Tibial artery (tissue), 4 donors: ENCODE measurements around the gene RNF145.
"Not testable (repeated sequence)": the region's sequence is repeated elsewhere in the genome, so short reads cannot be mapped to it uniquely, and the experiment has no call there.

Experiments used
- DNase-seq, 2 donors: peaks; one replicate each; pipeline ENCODE4 v3.0.0-alpha.2; 2019
- H3K27ac ChIP-seq, 2 donors: fragments of 200-600 bp; sonication (generic) in 1 of 2; 1 replicate in 1 of 2; 2 replicates in 1 of 2; pipeline ENCODE4 v1.5.1; 2018 to 2019; ENCODE audit warnings: mild to moderate bottlenecking in 1 of 2
- H3K27me3 ChIP-seq, 2 donors: fragments of 200-600 bp; sonication (generic) in 1 of 2; one replicate each; pipeline versions ENCODE4 v1.5.1 to v1.6.0; 2016 to 2019
- H3K36me3 ChIP-seq, 3 donors: fragments of 200-600 bp; sonication (generic) in 2 of 3; one replicate each; pipeline ENCODE4 v1.5.1; 2016 to 2019; ENCODE audit warnings: mild to moderate bottlenecking in 2 of 3
- H3K4me1 ChIP-seq, 4 donors: fragments of 200-600 bp; sonication (generic) in 2 of 4; 1 replicate in 3 of 4; 2 replicates in 1 of 4; pipeline ENCODE4 v1.5.1; 2016 to 2019
- H3K4me3 ChIP-seq, 2 donors: fragments of 200-600 bp; sonication (generic) in 1 of 2; 1 replicate in 1 of 2; 2 replicates in 1 of 2; pipeline ENCODE4 v1.5.1; 2018 to 2019; ENCODE audit warnings: mild to moderate bottlenecking in 2 of 2
- H3K9me3 ChIP-seq, 3 donors: fragments of 200-600 bp; sonication (generic) in 1 of 3; one replicate each; pipeline ENCODE4 v1.5.1; 2016 to 2019
- intact Hi-C: fragments of 100-400 bp; cut with DNase I; formaldehyde crosslinking; loops from one replicate; pipeline ENCODE4 v1.15.0; 2023; ENCODE audit warnings: low total_unique reads
- TF ChIP-seq, protein P1 (sequence below), 2 experiments: fragments of 200-600 bp in 1 of 2; fragments of 450-650 bp in 1 of 2; IDR thresholded peaks; one replicate each; pipeline ENCODE4 v1.5.1; 2017 to 2019; ENCODE audit warnings: antibody characterized with exemption in 2 of 2, mild to moderate bottlenecking in 1 of 2, moderate library complexity in 1 of 2

The RNF145 gene

DNA sequence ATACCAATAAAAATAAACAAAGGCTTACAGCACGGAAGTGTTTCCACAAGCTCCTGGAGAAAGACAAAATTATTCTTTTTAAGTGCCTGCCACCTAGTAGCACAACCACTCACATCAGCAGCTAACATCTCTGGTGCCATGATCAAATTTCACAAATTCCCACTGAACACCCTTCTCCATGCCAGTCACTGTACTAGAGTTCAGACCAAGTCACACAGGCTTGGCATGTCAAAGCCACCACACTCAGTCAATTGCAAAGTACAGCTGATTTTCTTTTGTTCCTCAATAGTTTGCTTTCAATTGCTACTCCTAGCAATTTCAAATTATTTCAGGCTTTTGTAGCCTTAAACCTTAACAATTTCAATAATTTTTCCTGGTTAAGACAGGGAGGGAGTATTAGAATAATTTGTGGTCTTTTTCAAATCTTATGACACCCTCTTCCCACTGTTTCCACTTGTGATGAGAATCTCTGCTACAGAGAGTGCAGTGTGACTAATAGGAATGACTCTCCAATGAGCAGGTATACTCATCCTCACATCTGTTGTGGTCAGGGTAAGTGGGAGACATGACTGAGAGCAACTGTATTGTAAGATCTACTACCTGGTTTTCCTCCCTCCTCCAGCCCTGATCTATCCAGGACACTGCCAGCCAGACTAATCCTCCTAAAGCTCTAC lies 46.2 kb downstream of the RNF145 start:
- Histone ChIP-seq H3K9me3 (no peaks in the 10 kb centered on the region), H3K27ac (no peak overlapping the region), H3K4me3 (no peak overlapping the region), H3K27me3 (no peaks in the 10 kb centered on the region), H3K4me1 (no peaks in the 10 kb centered on the region), H3K36me3 (peaks cover 5 to 46% (median 33%) of the 10 kb centered on the region in 3 donors)
- intact Hi-C loops, result no loop called here
- TF ChIP-seq, protein P1, sequence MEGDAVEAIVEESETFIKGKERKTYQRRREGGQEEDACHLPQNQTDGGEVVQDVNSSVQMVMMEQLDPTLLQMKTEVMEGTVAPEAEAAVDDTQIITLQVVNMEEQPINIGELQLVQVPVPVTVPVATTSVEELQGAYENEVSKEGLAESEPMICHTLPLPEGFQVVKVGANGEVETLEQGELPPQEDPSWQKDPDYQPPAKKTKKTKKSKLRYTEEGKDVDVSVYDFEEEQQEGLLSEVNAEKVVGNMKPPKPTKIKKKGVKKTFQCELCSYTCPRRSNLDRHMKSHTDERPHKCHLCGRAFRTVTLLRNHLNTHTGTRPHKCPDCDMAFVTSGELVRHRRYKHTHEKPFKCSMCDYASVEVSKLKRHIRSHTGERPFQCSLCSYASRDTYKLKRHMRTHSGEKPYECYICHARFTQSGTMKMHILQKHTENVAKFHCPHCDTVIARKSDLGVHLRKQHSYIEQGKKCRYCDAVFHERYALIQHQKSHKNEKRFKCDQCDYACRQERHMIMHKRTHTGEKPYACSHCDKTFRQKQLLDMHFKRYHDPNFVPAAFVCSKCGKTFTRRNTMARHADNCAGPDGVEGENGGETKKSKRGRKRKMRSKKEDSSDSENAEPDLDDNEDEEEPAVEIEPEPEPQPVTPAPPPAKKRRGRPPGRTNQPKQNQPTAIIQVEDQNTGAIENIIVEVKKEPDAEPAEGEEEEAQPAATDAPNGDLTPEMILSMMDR (IDR thresholded peaks at IDR 0.05), result no peak
- DNase-seq, result no peak

DNA sequence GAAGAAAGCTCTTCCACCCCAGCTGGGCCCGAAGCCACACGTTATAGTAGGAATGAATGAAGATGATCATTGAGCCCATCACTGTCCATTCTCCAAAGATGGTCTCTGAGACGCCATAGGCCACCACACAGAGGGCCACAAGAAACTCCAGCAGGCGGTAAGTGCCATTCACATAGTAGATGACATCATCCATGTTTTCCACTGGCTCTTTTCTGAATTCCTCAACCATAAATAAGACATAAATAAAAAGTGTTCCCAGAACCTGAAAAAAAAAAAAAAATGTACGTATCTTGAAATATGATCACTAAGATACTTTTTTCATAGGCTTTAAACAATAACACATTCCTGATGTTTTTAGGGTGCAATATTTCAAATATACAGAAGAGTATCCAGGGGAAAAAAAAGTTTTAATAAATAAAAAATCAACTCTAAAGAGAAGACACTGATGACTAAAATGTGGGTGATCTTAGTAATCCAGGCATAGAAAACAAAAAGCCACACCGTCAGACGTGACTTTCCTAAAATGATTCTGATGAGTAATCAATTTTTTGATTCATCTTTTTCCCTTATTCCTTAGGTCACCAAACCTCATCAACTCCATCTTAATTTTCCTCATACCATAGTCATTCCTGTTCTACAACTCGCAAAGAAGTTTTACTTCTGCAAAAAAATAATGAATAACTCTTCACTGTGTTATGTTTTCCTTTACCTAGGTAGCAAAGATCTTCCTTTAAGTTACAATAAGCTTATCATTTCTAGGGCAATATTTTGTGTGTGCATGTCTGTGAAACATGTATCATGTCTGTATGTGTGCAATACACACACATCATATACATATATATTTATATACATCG lies 47.8 kb downstream of the RNF145 start:
- Histone ChIP-seq H3K9me3 (no peaks in the 10 kb centered on the region), H3K4me1 (no peaks in the 10 kb centered on the region), H3K36me3 (peaks cover 5 to 46% (median 40%) of the 10 kb centered on the region in 3 donors), H3K27me3 (no peaks in the 10 kb centered on the region), H3K27ac (no peak overlapping the region), H3K4me3 (no peak overlapping the region)
- TF ChIP-seq, protein P1 (IDR thresholded peaks at IDR 0.05), result no peak
- intact Hi-C loops, result no loop called here
- no peak for DNase-seq

DNA sequence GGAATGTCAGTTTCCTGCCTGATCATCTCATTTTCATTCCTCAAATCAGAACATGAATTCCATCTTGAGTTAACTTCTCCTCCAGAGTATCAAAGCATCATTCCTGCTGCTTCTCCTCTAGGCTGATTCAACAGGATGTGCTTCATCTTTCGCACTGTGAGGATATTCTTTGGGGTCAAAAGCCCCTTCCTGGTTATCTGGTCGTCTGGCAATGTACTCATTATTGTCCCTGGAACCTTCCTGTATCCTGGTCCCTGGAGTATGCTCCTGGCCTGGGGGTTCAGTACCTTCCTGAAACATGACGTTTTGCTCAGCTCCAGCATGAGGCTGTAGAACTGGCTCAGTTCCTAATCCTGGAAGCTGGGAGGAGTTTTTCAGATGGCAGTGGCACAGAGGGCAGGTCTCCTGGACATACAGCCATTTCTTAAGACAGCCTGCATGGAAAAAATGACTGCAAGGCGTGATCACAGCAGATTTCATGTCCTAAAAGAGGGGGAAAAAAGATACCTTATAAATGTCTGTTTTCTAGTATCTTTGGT lies 50.7 kb downstream of the RNF145 start:
- H3K9me3 ChIP-seq, intact Hi-C loops, H3K4me3 ChIP-seq, H3K27me3 ChIP-seq, DNase-seq, H3K4me1 ChIP-seq: not testable (repeated sequence)
- Histone ChIP-seq H3K36me3 (peaks cover 5 to 41% (median 38%) of the 10 kb centered on the region in 3 donors), H3K27ac (peak overlapping the region in 1 of 2 donors; percentile 2)

DNA sequence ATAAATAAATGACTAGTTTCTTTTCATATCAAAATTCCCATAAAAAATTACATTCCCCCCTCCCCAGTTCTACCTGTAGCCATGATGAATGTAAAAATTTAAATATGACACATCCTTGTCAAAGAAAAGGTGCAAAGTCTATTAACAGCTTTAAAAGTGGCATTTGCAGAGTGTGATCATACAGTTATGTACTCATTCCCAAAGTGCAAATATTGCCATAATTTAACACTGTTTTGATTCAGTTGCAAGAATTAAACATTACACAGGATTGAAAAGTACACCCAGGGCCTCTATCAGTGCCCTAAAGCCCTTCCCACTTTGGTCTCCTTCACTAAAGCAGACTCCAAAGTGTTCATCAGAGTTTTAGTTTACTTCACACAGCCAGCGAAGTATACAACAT lies 51.8 kb downstream of the RNF145 start:
- intact Hi-C loops, result no loop called here
- Histone ChIP-seq H3K4me3 (no peak overlapping the region), H3K36me3 (peaks cover 5 to 38% (median 36%) of the 10 kb centered on the region in 3 donors), H3K4me1 (no peaks in the 10 kb centered on the region), H3K27ac (no peak overlapping the region), H3K9me3 (no peaks in the 10 kb centered on the region), H3K27me3 (no peaks in the 10 kb centered on the region)
- no peak for DNase-seq
- TF ChIP-seq, protein P1 (IDR thresholded peaks at IDR 0.05), result no peak

DNA sequence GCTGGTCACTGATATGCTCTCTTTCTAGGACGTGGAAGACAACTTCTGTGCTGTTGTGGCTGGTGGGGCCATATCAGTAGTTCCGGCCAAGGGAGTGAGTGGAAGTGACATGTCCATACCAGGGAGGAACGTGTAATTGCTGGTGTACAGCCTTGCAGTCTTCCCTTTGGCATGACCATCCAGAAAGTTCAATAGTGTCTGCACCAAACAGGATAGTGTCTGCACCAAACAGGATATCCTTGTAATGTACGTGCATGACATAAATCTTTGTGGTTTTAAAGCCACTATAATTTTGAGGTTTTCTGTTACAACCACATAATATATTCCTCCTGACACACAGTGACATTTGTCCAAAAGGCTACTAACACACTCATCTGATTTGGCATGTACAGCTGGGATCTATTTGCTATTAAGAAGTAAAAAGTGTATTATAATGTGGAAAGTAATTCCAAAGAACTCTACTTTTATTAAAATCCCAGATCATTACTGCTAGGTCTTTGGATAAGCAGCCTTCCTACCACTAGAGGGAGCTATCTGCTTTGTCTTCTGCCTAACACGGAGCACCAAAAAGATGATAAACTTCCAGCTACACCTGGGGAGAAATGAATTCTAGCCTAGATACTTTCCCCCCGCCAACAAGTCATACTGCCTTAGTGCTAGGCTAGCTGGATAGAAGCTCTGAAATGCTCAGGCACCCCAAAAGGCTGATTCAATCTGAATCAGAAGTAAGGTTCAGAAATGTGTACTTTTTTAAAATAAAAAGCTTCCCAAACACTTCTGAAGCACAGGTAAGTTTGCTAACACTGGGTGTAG lies 52.7 kb downstream of the RNF145 start:
- intact Hi-C loops, result no loop called here

More for the DNA sequence above, 52.7 kb downstream of the RNF145 start:
- DNase-seq, result no peak
- Histone ChIP-seq H3K27me3 (no peaks in the 10 kb centered on the region), H3K4me1 (no peaks in the 10 kb centered on the region), H3K4me3 (no peak overlapping the region), H3K27ac (no peak overlapping the region), H3K36me3 (peaks cover 5 to 38% (median 36%) of the 10 kb centered on the region in 3 donors), H3K9me3 (no peaks in the 10 kb centered on the region)
- TF ChIP-seq, protein P1 (IDR thresholded peaks at IDR 0.05), result peak; percentile 77 to 84
